NCI-H1436 (cell line): Measurements from ENCODE around the gene FBXW8.

ENCODE experiments used
- DNase-seq: peaks from one replicate; lab custom pipeline; 2025; lab: John Stamatoyannopoulos, UW

The FBXW8 gene

DNA sequence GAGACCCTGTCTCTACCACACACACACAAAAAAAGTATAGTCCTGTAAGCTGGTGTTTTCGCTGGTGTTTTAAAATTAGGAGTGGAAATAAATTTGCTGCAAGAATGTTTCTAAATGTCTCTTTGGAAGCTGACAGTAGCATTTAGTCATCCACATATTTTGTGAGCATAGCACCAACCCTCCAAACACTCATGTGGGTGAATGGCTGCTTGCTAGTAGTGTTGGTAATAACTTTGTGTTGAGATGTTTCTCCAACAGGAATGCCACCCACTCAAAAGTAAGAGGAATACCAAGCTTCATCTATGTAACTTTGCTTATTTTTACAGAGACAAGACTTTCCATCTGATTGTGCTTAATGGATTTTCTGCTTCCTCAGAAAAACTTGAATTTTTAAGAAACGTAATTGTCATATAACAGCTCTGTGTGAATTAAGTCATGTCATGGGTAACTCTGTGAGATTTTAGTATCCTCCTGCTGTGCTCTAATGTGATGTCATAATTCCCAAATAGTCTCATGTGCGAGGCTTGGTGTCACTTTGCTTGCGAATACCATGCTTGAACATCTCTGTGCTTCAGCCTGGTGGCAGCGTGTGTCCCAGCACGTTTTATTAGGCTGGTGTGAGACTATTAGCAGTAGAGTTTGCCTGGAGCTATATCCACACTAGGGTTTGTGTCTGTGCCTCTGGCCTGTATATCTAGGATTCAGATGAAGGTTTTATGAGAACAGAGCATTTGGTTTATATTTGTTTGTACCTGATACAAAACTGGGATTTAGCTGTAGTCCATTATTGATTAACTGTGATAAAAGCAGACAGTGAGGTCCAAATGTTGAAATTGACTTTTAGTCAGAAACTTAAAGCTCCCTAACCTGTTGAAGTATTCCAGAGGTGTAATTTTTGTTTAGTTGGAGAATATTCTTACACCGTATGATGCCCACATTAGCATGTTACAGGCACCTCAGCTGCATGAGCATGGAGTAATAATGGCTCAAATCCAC lies 80.5 kb downstream of the FBXW8 start:
- DNase-seq, result no peak

DNA sequence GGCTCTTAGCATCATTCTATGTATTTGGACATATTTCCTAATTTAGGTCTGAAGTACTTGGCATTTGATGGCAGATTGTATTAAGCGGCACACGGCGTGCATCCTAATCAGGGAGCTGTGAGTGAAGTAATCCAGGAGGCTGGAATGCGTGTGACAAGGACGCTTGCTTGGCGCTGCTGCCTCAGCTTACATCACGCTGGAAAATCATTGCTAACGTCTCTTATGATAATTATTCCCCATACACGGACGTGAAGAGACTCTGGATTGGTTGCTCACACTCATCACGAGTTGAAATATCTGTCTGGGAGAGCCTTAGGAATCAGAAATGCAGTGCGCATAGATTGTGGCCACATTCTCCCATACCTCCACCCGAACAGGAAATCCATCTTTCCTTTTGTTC lies 85.3 kb downstream of the FBXW8 start:
- no peak for DNase-seq

DNA sequence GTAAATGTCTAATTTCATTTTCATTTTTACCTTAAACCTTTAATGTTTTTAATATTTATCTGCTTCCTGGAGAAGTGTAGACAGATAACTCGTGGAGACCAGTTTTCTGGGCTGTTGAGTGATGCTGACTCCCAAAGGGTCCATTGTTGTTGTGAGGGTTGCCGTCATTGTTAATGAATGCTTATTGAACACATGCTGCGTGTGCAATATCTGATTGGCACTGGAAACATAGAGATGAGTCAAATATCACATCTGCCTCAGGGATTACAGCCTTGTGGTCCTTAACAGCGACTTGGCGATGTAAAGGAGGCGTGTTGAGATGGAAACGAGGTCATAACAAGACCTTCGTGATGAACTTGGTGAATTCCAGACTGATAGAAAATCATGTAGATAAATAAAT lies 85.9 kb downstream of the FBXW8 start:
- DNase-seq, result no peak

DNA sequence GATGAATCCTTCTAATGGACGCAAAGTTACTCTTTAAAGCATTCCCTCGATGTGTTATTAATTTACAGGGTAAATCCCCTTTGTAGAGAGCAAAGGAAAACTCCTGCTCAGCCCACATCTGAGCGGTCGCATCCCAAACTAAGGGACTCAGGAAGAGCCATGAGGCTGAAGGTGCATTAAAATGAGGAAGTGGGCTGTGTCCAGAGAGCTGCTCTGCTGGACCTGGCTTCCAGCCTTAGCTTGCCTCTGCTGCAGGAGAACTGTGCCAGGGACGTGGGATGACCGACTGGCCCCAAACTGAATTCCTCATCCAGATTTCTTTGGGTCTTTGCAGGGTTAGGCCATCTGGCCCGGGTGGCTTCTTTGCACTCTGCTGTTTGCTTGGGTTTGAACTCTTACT lies 88.3 kb downstream of the FBXW8 start:
- DNase-seq, result no peak

DNA sequence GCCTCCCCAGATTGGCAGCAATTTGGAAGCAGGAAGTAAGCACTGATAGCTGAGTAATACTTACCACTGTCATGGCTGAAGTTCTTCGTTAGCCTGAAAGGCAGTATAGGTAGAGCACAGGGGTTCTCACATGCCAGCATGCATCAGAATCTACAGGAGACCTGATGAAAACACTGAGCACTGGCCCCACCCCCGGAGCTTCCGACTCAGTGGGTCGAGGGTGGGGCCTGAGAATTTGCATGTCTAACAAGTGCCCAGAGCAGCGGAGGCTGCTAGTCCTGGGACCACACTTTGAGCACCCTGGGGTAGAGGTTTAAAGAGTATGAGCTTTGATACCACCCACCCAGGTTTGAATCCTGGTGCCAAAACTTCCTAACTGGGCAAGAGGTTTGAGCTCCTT lies 89.6 kb downstream of the FBXW8 start:
- no peak for DNase-seq

DNA sequence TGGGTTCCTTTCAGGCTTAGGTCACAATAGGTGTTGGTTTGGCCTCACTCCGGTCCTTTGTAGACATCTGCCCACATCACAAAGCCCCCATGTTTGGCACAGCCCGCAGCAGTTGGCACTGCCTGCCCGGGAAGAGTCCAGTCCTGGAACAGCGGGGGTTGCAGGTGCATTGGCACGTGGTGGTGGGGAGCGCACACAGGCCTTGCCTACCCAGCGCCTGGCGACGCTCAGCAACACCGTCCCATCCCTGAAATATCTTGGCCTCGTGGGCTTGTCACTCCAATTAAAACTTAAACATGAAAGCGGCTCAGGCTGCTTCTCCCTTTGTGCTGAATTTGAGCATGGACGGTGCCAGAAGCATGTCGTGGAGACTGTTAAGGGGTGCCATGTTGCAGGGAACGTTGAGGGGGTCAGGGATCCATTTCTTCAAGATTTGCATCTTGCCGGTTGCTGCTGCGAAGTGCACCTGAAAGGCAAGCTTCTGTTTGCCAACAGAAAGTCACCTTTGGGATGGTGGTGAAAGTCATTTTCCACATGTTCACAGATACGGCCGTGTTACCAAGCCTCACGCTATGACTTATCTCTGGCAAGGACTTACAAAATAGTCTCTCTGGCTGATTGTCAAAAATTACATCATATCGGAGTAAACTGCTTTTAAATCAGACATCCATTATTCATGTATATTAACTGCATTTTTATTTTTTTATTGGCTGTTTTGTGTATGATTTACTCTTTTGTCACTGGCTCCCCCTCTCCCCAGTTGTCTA lies 91.5 kb downstream of the FBXW8 start:
- DNase-seq, result no peak

DNA sequence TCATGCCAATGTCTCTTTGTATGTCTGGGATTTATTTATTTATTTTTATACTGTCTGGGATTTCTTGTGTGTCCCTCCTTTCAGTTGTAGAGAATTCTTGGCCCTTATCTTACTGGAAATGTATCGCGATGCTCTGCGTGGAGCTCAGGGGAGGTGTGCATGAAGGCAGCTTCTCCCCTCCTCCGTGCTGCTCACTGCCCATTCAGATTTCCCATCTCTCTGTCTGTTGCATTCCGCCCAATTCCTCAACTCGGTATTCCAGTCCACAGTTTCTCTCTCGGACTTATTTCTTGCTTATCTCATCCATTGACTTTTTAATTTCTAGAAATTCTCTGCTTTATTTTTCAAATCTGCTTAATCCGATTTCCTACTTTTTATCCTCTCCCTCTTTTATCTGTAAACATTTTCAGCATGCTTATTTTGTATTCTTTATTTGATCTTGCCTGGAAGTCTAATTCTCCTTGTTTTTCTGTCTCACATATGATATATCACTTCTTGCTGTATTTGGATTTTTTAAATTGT lies 93.2 kb downstream of the FBXW8 start:
- DNase-seq, result no peak

DNA sequence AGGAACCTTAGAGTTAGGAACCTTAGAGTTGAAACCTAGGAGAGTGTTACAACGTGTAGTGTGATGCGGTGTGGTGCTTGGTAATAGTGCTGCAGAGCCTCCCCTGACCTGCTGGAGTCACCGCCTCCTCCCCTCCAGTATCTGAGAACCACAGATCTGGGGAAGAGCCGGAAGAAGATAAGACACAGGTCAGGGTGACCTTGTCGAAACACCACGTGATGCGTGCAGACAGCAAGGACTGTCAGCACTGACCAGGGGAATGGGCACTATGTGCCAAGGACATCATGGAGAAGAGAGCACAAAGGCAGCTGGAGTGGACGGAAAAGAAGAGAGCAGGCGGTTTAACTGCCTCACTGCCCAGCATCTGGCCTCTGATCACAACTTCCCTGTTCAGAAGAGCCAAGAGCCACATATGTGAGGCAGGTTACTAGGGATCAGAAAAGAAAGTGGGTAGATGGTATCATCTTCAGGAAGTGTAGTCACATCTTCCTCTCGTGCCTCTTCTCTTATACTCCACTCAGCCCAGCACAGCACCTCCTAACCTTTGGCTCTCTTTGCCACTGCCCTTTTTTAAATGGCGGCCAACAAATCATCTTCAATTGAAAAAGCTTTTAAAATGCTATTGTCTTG lies 94.8 kb downstream of the FBXW8 start:
- DNase-seq, result no peak

DNA sequence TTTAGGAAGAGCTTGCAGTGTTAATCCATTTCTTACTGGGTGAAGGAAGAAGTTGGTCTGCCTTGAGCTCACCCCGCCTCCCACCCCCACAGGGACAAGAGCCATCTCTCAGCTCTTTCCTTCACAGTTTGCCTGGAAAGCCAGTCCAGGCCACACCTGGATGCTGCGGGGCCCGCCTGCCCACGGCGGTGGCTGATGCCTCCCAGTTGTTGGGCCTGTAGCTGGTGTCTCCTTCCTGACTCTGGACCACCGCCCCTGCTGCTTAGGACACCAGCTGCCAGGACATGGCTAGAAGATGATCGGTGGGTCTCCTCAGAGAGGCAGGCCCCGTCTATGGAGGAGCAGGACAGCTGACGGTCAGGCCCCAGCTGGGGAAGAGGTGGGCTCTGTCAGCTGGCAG lies 95.6 kb downstream of the FBXW8 start:
- DNase-seq, result no peak

DNA sequence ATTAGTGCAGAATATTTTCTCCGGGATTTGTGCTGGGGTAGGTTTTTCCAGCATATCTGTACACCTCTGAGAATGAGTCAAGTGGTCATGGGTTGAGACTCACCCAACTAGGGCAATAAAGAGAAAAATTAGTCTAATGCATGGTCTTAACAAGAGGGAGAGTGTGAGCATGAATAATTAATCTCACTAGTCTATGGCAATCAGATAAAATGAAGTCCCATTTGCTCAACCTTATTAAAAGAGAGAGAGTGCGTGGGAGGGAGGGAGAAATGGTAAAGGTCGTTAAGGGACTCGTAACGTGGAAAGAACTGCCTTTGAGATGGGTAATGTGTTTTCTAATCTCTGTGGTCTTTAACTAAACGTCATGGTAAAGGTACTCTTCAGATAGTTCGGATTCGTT lies 96.8 kb downstream of the FBXW8 start:
- no peak for DNase-seq

DNA sequence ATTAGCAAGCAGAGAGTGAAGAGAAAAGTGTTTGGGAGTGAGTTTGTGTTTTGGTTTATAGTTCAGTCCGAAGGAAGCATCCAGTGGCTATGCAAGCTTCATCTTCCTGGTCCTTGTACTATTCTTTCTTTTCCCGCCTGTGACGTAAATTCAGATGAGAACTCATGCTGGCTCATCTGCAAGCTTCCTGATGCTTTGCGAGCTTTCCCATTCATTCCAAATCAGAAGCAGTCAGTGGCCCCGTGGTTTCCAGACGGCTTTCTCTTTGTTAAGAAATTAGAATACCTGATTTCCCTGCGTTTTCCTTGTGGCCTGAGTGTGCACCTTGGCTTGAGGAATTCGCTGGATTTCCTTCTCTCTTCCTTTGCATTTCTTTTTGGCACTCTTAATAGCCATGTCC lies 99.0 kb downstream of the FBXW8 start:
- no peak for DNase-seq

DNA sequence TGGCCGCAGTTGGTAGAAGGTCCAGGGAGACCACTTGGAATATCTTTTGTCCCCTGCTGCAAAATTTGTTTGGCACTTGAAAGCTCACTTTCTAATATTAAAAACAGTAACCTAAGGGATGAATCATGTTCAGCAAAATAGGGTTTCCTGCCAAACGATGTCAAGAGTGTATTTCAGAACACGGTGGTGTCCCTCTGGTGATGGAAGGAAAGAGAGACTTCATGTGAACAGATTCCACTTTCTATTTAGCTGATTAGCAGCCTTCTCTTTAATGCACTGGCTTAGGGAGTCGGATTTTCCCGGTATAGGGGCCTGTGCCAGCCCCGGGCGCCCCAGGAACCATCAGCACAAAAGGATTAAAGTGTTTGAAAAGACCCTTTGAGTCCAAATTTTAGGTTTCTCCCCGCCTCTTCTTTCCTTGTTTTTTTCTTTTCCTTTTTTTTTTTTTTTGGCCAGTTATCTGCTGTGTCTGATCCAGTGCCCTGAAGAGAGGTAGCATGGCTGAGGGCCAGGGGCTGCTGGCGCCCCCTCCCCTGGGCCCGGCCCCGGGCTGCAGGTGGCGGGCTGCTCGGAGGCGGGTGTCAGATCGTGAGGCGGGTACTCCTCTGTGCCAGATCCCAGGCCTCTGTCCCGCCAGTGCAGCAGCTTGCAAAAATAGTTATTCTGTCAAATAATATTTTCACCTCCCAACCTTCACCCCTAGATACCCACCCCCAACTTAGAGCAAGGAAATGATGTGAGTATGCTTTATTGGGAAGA lies 100.1 kb downstream of the FBXW8 start:
- DNase-seq, result no peak

DNA sequence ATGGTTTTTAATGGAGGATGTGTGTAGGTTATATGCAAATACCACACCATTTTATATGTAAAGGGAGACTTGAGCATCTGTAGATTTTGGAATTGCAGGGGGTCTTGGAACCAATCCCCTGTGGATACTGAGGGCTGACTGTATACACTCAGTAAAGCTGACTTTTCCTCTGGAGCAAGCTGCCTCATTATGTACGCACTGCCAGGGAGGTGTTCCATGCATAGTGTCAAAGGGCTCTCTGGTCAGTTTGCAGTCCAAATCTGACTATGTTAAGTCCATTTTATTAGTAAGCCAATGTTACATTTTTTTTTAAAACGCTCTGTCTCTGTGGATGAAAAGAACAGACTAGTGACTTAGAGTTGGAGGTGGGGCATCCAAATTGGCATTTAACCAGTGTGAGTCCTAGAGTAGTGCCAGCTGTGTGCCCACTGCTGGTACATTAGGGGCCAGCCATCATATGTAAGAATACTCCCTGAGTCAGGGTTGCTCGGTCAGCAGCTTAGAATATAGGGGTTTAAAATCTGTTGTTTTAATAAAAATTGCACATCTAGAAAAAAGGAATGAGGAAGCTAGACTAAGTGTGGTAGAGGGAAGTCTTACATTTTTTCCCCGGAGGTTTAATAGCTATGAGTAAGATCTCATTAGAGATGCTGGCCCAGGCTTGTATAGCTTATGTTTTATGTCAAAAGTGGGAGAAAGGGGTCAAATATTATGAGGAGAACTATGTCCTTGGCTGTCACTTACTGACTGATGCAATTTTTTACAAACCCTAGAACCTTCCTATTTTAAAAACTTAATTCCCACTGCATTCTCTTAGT lies 101.4 kb downstream of the FBXW8 start:
- no peak for DNase-seq

DNA sequence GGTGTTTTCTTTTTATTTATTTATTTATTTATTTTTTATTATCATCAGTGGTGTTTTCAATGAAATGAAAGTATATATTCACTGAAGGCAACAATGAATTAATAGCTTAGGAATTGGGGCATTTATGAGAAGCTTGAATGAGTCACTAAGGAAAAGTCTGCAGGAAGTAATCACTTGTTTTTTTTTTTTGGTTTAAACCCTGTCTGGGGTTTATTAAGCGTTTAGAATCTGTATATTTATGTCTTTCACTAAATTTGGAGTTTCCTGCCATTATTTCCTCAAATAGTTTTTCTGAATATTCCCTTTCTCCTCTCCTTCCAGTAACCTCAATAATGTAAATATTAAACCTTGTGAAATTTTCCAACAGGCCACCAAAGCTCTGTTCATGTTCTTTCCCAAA lies 103.0 kb downstream of the FBXW8 start:
- DNase-seq, result no peak

DNA sequence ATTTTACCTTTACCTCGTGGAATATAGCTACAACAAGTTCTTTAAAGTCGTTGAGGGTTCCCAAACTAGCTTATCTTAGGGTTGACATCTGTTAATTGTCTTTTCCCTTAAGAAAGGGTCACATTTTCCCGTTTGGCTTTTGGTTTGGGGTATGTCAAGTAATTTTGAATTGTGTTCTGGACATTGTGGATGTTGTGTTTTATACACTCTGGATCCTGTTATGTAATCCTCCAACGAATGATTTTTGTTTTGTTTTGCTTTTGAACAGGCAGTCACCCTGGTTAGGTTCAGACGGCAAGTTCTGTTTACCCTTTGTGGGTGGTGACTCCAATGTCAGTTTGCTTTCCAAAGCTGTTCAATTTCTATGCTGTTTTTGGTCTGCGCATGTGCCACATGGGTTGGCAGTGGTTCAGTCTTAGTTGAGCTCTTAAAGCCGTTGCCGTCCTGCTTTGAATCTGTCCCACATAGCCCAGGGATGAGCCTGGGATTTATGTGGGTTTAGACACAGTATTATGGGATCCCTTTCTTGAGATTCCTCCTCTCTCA lies 103.7 kb downstream of the FBXW8 start:
- DNase-seq, result no peak

DNA sequence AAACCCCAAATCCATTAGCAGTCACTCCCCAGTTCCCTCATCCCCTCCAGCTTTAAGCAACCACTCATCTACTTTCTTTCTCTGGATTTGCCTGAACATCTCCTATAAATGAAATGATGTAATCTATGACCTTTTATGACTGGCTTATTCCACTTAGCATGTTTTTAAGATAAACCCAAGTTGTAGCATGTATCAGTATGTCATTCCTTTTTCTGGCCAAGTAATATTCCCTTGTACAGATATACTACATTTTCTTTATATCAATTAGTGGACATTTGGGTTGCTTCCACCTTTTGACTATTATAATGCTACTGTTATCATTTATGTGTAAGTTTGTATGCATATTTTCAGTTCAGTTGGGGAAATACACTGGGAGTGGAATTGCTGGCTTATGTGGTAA lies 105.1 kb downstream of the FBXW8 start:
- DNase-seq, result no peak

DNA sequence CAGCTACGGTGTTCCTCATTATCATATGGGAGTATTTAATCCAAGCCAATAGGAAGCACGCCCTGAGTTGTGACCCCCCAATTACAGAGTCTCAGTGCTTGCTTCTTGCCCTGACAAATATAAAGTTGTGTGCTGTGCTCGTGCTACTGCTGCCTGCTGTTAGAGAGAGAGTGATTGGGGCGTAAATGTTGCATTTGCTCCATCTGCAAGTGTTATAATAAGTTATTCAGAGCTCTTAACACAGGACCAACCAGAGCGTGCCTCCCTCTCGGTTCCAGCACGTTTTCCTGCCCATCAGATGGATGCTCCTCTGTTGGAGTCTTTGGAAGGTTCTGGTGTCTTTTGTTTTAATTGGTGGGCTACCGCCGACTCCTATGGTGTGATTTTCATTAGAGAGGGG lies 107.1 kb downstream of the FBXW8 start:
- DNase-seq, result no peak

DNA sequence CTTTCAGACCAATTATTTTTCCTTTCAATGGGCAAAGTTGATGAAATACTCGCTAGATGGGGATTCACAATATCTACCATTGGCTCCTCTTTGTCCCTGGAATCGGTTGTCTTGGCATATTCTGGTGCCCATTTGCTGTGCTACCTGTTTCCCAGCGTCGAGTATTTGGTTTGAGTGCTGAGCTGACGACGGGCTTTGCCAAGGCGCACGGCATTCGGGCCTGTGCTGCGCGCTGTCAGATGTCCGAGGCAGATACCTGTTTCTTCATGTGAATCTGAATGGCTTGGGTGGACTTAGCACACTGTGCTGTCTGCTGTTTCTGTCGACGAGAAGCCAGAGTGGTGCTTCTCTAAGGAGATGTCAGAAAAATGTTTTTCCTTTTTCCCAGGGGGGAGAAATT lies 107.5 kb downstream of the FBXW8 start:
- no peak for DNase-seq

DNA sequence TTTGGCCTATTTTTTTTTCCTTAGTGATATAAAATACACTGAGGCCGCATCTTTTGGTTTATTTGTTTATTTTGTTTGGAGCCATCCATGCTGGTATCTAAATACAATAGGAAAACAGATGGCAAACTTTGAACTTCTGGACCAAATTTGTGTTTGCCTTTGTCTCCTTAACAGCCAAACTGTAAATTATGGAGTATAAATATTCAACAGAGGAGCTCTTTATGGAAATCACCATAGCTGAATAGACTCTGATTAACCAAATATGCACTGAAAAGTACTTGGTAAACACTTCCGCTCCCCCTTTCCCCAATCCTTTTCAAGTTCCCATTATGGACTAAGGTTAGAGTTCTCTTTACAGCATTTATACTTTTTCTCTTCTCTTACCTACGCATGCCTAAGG lies 107.9 kb downstream of the FBXW8 start:
- DNase-seq, result no peak

DNA sequence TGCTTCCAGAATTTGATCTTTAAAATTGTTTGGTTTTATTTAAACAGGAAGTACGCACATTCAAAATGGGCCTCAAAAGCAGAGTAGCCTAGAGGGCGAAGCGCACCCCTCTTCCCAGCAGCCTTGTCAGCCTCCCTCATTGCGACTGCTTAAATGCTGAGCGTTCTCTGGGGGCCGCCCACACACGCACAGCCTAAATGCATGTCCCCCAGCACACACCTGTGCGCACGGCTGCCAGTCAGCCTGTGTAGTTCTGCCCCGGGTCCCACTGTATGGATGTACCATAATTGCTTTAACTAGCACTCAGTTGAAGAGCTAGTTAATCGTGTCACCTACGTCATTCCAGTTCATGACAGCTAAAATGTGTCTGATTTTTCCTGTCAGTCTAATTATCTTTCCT lies 109.1 kb downstream of the FBXW8 start:
- DNase-seq, result peak; percentile 93
